Type B pancreatic cell (in vitro differentiated cells): ENCODE measurements around the gene PHF19. TPM values are rescaled to one million over a fixed set of nuclear protein-coding genes. Genes with fewer than 3 reads are reported as not detected.
A peak's percentile ranks its signal among the peaks of the same experiment; 100 is the strongest.

Experiments
- DNase-seq: peaks from one replicate; pipeline ENCODE4 v3.0.0; 2021; ENCODE audit warnings: mixed read lengths; ENCODE audit not compliant: unreplicated experiment; ENCODE audit errors: extremely low spot score
- H3K27ac Mint-ChIP-seq: 2 replicates; pipeline ENCODE4 v1.8.0; 2021; ENCODE audit warnings: mild to moderate bottlenecking, mixed read lengths
- H3K27me3 Mint-ChIP-seq: 2 replicates; pipeline ENCODE4 v1.8.0; 2021; ENCODE audit warnings: mixed read lengths
- H3K36me3 Mint-ChIP-seq: 2 replicates; pipeline ENCODE4 v1.8.0; 2021; ENCODE audit warnings: mixed read lengths
- H3K4me1 Mint-ChIP-seq: one replicate; pipeline ENCODE4 v1.8.0; 2021; ENCODE audit warnings: mixed read lengths; ENCODE audit not compliant: unreplicated experiment
- H3K4me3 Mint-ChIP-seq: 2 replicates; pipeline ENCODE4 v1.8.0; 2021; ENCODE audit warnings: mild to moderate bottlenecking, mixed read lengths
- H3K9me3 Mint-ChIP-seq: 2 replicates; pipeline ENCODE4 v1.8.0; 2021; ENCODE audit warnings: mixed read lengths
- total RNA-seq: library from RNA; stranded (reverse); gene quantifications from 2 replicates; pipeline ENCODE4 v1.2.1, GENCODE V29; 2021; ENCODE audit warnings: low replicate concordance
- TF ChIP-seq, protein P1 (sequence below): fragments of 200-600 bp; sonication (generic); conservative IDR thresholded peaks from 2 replicates; pipeline ENCODE4 v1.5.0; 2021; ENCODE audit warnings: antibody characterized with exemption, mild to moderate bottlenecking

The PHF19 gene
- total RNA-seq, 1 donor from 2014 or later, result 39.6 TPM

DNA sequence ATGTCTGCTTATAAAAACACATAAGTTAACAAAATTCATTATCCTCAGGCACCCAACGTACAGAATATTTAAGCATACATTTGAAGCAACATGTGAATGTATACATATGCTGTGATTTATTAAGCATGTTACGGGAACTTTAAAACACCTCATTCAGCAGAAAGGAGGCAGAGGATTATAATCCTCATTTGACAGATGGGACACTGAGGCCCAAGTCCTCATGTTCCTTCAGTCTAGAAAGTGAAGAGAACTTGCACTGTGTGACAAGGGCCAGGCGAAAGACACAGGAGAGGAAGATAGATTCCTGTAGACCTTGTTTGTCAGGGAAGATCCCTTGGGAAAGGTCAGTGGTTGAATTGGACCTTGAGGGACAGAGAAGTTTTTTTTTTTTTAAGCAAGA, 26.7 kb downstream of the PHF19 start:
- no peak overlapping the region for H3K27ac Mint-ChIP-seq
- H3K4me3 Mint-ChIP-seq, result no peak overlapping the region
- H3K27me3 Mint-ChIP-seq, result no peaks in the 10 kb centered on the region
- no peaks in the 10 kb centered on the region for H3K9me3 Mint-ChIP-seq
- H3K36me3 Mint-ChIP-seq, result no peaks in the 10 kb centered on the region
- H3K4me1 Mint-ChIP-seq, result peaks cover 4% of the 10 kb centered on the region
- DNase-seq, result no peak
- TF ChIP-seq, protein P1, sequence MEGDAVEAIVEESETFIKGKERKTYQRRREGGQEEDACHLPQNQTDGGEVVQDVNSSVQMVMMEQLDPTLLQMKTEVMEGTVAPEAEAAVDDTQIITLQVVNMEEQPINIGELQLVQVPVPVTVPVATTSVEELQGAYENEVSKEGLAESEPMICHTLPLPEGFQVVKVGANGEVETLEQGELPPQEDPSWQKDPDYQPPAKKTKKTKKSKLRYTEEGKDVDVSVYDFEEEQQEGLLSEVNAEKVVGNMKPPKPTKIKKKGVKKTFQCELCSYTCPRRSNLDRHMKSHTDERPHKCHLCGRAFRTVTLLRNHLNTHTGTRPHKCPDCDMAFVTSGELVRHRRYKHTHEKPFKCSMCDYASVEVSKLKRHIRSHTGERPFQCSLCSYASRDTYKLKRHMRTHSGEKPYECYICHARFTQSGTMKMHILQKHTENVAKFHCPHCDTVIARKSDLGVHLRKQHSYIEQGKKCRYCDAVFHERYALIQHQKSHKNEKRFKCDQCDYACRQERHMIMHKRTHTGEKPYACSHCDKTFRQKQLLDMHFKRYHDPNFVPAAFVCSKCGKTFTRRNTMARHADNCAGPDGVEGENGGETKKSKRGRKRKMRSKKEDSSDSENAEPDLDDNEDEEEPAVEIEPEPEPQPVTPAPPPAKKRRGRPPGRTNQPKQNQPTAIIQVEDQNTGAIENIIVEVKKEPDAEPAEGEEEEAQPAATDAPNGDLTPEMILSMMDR, result no peak

DNA sequence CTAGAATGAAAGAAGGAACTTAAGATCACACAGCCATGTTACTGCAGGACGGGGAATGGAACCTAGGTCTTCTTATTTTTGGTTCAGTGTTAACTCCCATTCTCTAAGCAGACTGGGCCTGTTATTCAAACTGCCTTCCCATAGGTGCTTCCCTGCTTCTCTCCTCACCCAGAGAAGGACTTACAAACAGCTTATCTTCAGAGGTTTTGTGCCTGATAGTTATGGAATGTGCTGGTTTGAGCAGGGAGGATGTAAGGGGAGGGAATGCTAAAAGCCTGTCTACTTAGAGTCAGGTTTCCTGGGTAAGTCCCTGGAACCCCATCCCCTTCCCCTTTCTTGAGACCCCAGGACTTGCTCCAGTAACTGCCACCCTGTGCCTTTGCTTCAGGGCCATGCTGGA, 30.1 kb downstream of the PHF19 start:
- no peak overlapping the region for H3K4me3 Mint-ChIP-seq
- no peaks in the 10 kb centered on the region for H3K27me3 Mint-ChIP-seq
- TF ChIP-seq, protein P1, result no peak
- peaks cover 12% of the 10 kb centered on the region for H3K36me3 Mint-ChIP-seq
- no peak overlapping the region for H3K27ac Mint-ChIP-seq
- peaks cover 7% of the 10 kb centered on the region for H3K4me1 Mint-ChIP-seq
- DNase-seq, result no peak
- H3K9me3 Mint-ChIP-seq, result no peaks in the 10 kb centered on the region

DNA sequence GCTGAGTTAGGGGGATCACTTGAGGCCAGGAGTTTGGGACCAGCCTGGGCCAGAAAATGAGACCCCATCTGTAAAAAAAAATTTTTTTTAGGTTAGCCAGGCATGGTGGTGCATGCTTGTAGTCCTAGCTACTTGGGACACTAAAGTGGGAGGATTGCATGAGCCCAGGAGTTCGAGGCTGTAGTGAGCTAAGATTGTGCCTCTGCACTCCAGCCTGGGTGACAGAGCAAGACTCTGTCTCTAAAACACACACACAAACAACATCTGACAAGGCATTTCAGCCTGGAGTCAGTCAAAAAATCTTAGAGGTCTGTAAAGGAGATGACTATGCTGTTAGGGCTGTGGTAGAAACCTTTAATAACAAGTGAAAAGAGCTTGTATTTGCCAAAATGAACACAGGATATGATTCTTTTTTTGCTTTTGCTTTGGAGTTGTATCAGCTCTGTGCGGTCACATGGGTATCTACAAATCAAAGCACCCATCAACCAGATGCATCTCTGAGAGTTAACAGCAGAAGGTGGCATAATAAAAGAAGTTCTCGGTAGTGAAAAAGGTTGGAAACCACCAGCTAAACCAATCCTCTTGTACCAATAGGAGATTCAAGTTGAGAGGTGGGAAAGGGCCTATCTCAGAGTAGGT, 30.6 kb downstream of the PHF19 start:
- TF ChIP-seq, protein P1, result no peak
- Mint-ChIP-seq H3K36me3 (peaks cover 18% of the 10 kb centered on the region), H3K4me1 (peaks cover 12% of the 10 kb centered on the region), H3K27ac (no peak overlapping the region), H3K9me3 (peaks cover 4% of the 10 kb centered on the region), H3K4me3 (no peak overlapping the region), H3K27me3 (no peaks in the 10 kb centered on the region)
- no peak for DNase-seq

DNA sequence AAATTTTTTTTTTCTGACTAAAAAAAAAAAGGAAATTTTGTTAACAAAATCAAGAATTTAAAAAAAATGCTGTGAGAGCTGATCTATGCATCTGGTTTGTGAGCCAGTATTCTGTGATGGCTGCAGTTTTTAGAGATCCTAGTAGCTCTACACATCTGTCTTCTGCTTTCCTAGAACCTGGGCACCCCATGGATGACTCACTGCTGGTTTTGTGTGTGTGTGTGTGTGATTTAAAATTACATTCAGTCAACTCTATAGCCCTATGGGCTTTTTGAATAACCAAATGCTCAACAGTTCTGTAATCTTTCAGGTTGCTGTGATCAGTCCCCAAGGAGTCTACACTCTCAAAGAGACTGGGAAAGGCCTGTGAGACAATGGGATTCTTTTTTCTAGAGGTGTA, 31.7 kb downstream of the PHF19 start:
- H3K4me3 Mint-ChIP-seq, result no peak overlapping the region
- TF ChIP-seq, protein P1, result no peak
- peaks cover 13% of the 10 kb centered on the region for H3K4me1 Mint-ChIP-seq
- H3K9me3 Mint-ChIP-seq, result peaks cover 4% of the 10 kb centered on the region
- H3K27ac Mint-ChIP-seq, result no peak overlapping the region
- DNase-seq, result no peak
- H3K36me3 Mint-ChIP-seq, result peaks cover 19% of the 10 kb centered on the region
- H3K27me3 Mint-ChIP-seq, result no peaks in the 10 kb centered on the region

DNA sequence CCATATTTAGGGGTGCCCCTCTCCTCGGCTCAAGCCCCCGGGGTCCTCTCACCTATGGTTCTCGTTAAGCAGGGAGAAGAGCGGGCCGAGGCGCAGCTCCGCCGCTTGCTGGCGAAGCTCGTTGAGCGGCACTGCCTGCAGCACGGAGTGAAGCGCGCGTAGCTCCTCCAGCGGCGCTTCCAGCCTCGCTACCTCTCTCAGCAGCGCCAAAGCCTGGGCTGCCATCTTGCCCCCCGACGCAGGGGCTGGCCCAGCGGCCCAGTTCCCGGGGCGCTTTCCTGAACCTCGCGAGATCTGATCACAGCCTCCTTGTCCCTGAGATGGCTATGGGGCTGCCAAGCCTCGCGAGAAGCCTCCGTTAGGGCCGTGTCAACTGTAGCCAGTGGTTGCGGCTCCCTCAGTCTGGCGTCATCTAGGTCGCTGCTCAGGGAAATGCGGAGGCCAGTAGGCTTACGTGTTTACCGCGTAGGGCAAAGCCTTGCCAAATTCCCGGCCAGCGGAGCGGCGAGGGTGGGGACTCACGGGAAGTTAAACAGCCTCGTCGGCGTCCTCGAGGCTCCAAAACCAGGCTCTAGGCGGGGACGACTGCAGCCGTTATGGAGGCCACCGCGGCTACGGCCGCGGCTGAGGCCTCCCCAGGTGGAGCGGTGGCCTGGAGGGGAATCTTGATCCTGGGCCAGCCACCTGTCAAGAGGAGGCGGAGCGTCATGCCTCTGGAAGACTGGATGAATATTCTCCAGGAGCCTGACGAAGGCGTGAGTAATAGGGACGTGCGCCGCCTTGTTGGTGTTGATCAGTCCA, 34.1 kb downstream of the PHF19 start, which contains the start of gene PSMD5:
Gene PSMD5 (minus strand): TSS at position 238 of the 801 bp plus-strand sequence. CDS start 13 bp downstream, at position 225.
- no peaks in the 10 kb centered on the region for H3K27me3 Mint-ChIP-seq
- peak within 1 kb of the TSS; percentile 96 for H3K4me3 Mint-ChIP-seq
- H3K27ac Mint-ChIP-seq, result peak within 1 kb of the TSS; percentile 91
- peaks cover 4% of the 10 kb centered on the region for H3K9me3 Mint-ChIP-seq
- DNase-seq, result peak; percentile 94
- H3K4me1 Mint-ChIP-seq, result peaks cover 24% of the 10 kb centered on the region
- TF ChIP-seq, protein P1, result no peak
- peaks cover 29% of the 10 kb centered on the region for H3K36me3 Mint-ChIP-seq
